Cardiac fibroblast (primary cell): ENCODE results near the gene CDH8.
A peak's percentile ranks its signal among the peaks of the same experiment; 100 is the strongest.

Source experiments
- DNase-seq, 2 donors: peaks; one replicate each; pipeline versions ENCODE4 v3.0.0 to v3.0.0-alpha.2; 2010; ENCODE audit warnings: low read depth in 2 of 2
- H3K4me3 ChIP-seq, 2 donors: replicated peaks in 1 of 2; 1 replicate in 1 of 2; 2 replicates in 1 of 2; pipeline ENCODE4 v1.5.1; 2011; ENCODE audit warnings: low read depth in 2 of 2, low read length in 2 of 2, mild to moderate bottlenecking in 2 of 2, moderate library complexity in 1 of 2
- TF ChIP-seq, protein P1 (sequence below): IDR thresholded peaks from one replicate; pipeline ENCODE4 v1.5.1; 2011; ENCODE audit warnings: low read depth, mild to moderate bottlenecking, low read length, inconsistent platforms

CDH8 gene

DNA sequence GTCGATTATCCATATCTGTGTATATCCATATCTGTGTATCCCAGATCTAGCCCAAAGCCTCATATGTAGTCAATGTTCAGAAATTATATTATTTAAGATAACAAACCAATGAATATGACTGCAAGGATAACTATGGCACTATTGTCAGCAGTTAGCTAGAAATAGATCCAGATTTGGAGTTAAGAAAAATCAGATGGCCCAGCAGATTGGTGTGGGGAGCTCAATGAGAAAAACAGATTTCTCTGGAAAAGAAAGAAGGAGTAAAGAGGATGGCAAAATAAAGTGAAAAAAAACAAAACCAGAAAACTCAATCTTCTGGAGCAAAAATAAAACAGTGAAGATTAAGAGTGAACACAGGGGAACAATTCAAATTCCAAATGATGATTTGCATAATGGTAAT lies 10.6 kb upstream of the CDH8 start:
- no peak for DNase-seq
- TF ChIP-seq, protein P1, sequence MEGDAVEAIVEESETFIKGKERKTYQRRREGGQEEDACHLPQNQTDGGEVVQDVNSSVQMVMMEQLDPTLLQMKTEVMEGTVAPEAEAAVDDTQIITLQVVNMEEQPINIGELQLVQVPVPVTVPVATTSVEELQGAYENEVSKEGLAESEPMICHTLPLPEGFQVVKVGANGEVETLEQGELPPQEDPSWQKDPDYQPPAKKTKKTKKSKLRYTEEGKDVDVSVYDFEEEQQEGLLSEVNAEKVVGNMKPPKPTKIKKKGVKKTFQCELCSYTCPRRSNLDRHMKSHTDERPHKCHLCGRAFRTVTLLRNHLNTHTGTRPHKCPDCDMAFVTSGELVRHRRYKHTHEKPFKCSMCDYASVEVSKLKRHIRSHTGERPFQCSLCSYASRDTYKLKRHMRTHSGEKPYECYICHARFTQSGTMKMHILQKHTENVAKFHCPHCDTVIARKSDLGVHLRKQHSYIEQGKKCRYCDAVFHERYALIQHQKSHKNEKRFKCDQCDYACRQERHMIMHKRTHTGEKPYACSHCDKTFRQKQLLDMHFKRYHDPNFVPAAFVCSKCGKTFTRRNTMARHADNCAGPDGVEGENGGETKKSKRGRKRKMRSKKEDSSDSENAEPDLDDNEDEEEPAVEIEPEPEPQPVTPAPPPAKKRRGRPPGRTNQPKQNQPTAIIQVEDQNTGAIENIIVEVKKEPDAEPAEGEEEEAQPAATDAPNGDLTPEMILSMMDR: no peak
- H3K4me3 ChIP-seq: no peak overlapping the region

DNA sequence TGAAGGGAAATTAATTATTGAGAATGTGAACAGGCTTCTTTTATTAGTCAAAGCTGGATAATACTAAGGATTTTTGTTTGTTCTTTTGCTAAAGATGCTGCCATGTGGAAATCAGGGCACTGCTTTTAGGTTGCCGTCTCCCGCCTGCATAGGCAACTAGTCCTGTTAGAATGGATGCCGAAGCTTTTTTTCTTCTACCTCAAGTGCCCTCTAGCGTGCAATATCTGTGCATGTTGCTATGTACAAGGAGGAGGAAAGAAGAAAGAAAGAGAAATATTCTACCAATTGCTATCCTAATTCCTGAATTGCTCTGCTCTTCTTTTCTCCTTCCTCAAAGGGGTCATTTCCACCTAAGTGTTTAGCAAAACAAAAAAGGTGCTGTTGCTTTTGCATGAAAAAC lies 5.2 kb upstream of the CDH8 start:
- peak; percentile 1 to 63 for DNase-seq
- TF ChIP-seq, protein P1: peak; percentile 41
- H3K4me3 ChIP-seq: no peak overlapping the region

DNA sequence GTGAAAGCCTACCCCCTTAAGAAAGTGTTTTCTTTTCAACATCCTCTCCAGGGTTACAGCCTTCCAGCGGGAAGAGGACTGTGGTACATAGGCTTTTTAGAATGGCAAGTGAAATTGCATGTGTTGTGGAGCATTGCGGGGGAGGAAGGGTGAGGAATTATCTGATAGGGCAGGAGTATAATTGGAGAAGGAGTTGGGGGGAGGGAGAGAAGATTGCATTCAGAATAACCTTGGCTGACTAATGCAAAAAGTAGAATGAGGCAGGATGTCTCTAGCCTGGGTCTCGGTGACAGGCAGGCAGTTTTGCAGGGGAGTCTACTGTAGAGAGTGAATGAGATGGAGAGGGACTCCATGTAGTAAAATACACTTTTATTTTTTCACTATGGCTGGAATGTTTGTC lies 2.4 kb upstream of the CDH8 start:
- no peak for DNase-seq
- no peak overlapping the region for H3K4me3 ChIP-seq
- TF ChIP-seq, protein P1: no peak

DNA sequence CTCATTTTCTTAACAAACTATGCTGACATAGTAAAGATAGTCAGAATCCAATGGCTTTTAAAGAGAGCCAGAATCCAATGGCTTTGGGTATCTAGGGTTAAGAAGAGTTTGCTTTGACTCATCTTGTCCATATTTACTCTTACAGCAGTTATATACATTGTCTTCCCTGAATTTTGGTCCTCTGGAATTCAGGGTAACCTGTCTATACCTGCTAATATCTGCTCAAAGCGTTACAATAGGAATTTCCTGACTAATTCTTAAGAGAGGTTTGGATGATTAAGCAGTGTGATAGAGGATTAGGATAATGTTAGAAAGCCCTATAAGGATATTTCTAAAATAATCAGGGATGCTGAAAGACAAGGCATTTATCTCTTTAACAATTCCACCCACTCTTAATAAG lies 2.0 kb upstream of the CDH8 start:
- H3K4me3 ChIP-seq: no peak overlapping the region
- no peak for DNase-seq
- TF ChIP-seq, protein P1: no peak

DNA sequence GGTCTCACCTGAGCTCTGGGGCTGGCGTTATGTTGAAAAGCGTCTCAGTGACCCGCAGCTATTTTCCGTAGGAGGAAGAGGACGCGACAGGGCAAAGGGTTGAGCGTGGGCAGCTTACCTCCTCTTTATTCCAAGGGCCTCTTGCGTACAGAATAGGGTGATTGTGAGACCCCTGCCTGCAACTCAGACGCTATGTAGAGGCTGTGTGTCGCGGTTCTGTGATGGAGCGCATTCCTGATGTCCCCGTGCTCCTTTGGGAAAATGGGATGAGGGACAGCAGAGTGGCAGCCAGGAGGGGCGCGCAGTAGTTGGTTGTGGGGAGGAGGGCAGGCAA lies 531 bp upstream of the CDH8 start:
- no peak overlapping the region for H3K4me3 ChIP-seq
- TF ChIP-seq, protein P1: no peak

DNA sequence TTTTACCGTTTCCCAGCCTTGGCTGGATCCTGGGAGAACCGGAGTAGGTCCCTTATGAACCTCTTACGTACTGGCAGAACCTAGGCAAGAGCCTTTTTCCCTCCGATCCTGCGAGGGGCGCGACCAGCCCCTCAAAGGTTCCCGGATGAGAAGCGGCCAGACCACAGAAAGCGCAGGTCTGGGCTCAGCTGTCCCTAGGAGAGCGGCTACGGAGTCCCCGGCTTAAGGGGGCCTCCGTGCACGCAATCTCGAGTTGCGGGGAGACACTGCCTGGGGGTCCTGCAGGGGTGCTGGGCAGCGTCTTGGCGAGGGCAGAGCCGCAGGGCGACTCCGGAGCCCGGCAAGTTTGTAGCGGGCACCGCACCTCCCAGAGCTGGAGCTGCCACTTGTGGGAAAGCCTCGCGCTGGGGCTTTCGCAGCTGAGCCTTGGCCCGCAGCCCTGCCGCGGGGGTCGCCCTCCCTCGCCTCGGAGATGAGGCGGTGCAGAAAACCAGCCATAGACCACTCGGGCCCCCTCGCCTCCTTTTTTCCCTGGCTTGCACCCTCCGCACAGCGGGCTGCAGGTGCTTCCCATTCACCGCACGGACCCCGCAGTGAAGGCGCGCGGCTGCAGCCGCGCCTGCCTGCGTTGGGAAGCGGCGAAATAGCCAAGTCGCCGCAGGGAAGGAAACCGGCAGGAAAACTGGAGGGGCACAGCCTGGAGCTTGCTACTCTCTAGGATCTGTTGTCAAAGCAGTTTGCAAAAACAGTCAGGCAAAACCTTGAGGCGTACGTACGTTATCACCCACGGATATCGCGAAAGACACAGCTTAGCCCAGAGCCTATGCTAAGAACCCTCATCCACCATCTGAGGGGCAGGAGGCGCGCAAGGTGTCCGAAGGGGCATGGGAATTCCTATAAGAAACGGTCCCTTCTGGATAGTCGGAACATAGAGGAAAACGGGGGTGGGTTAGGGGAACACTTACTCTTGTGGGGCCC lies 834 bp downstream of the CDH8 start:
- no peak overlapping the region for H3K4me3 ChIP-seq
- peak in 1 of 2 donors; percentile 9 for DNase-seq
- TF ChIP-seq, protein P1: no peak

More for the DNA sequence above, 531 bp upstream of the CDH8 start:
- DNase-seq: no peak
